Measurements from ENCODE around the gene MFSD6L.

Gene MFSD6L

GRCh38 chr17:8798846-8799569, at the start of gene MFSD6L:
TSS of gene MFSD6L (minus strand) at chr17:8799365. CDS start at chr17:8799120, 245 bp downstream.
- no peak for DNase-seq (ENCODE audit: low read depth, low spot score)

GRCh38 chr17:8847891-8848290, 48.7 kb upstream of the MFSD6L start:
- no peak for DNase-seq (ENCODE audit: low read depth, low spot score)

- no peak for DNase-seq (ENCODE audit: low read depth, low spot score)
Observed at GRCh38 chr17:8846768-8847211, 47.6 kb upstream of the MFSD6L start.

GRCh38 chr17:8844229-8845218, 45.4 kb upstream of the MFSD6L start:
- no peak for DNase-seq (ENCODE audit: low read depth, low spot score)

GRCh38 chr17:8843344-8843743, 44.2 kb upstream of the MFSD6L start:
- DNase-seq (ENCODE audit: low read depth, low spot score) = no peak

- no peak for DNase-seq (ENCODE audit: low read depth, low spot score)
Observed at GRCh38 chr17:8841844-8842243, 42.7 kb upstream of the MFSD6L start.

GRCh38 chr17:8839410-8839935, 40.3 kb upstream of the MFSD6L start:
- no peak for DNase-seq (ENCODE audit: low read depth, low spot score)

- no peak for DNase-seq (ENCODE audit: low read depth, low spot score)
Observed at GRCh38 chr17:8838551-8839095, 39.5 kb upstream of the MFSD6L start.

- DNase-seq (ENCODE audit: low read depth, low spot score) = no peak
Observed at GRCh38 chr17:8837563-8838075, 38.5 kb upstream of the MFSD6L start.

- DNase-seq (ENCODE audit: low read depth, low spot score) = no peak
Observed at GRCh38 chr17:8836821-8837562, 37.8 kb upstream of the MFSD6L start.

- no peak for DNase-seq (ENCODE audit: low read depth, low spot score)
Observed at GRCh38 chr17:8835631-8836364, 36.6 kb upstream of the MFSD6L start.

- DNase-seq (ENCODE audit: low read depth, low spot score) = no peak
Observed at GRCh38 chr17:8835106-8835505, 35.9 kb upstream of the MFSD6L start.

- DNase-seq (ENCODE audit: low read depth, low spot score) = no peak
Observed at GRCh38 chr17:8832711-8833352, 33.7 kb upstream of the MFSD6L start.

- no peak for DNase-seq (ENCODE audit: low read depth, low spot score)
Observed at GRCh38 chr17:8831234-8831849, 32.2 kb upstream of the MFSD6L start.

GRCh38 chr17:8830141-8830540, 31.0 kb upstream of the MFSD6L start:
- no peak for DNase-seq (ENCODE audit: low read depth, low spot score)

- no peak for DNase-seq (ENCODE audit: low read depth, low spot score)
Observed at GRCh38 chr17:8829036-8829941, 30.1 kb upstream of the MFSD6L start.

GRCh38 chr17:8828517-8828875, 29.3 kb upstream of the MFSD6L start:
- DNase-seq (ENCODE audit: low read depth, low spot score) = no peak

- DNase-seq (ENCODE audit: low read depth, low spot score) = no peak
Observed at GRCh38 chr17:8826808-8827435, 27.8 kb upstream of the MFSD6L start.
